GM18867 (cell line): Measurements from ENCODE around the gene RSRC2.
"Not testable (repeated sequence)": the region's sequence is repeated elsewhere in the genome, so short reads cannot be mapped to it uniquely, and the experiment has no call there.

Experiments
- ATAC-seq: cut with Tn5 transposase; IDR thresholded peaks from one replicate; pipeline ENCODE4 v1.9.1; 2021; ENCODE audit warnings: mild to moderate bottlenecking, moderate library complexity; ENCODE audit not compliant: unreplicated experiment

The RSRC2 gene

GRCh38 chr12:122519418-122519817 lies 7.3 kb downstream of the RSRC2 start:
- ATAC-seq = no peak

- no peak for ATAC-seq
Observed at GRCh38 chr12:122518908-122519307, 7.8 kb downstream of the RSRC2 start.

- no peak for ATAC-seq
Observed at GRCh38 chr12:122517877-122518276, 8.9 kb downstream of the RSRC2 start.

GRCh38 chr12:122516544-122517361 lies 10.0 kb downstream of the RSRC2 start:
- no peak for ATAC-seq

- ATAC-seq = no peak
Observed at GRCh38 chr12:122515275-122515674, 11.5 kb downstream of the RSRC2 start.

GRCh38 chr12:122513660-122514059 lies 13.1 kb downstream of the RSRC2 start:
- no peak for ATAC-seq

GRCh38 chr12:122513028-122513427 lies 13.7 kb downstream of the RSRC2 start:
- ATAC-seq = not testable (repeated sequence)

GRCh38 chr12:122508163-122508562 lies 18.6 kb downstream of the RSRC2 start:
- ATAC-seq = no peak

GRCh38 chr12:122506393-122506938 lies 20.3 kb downstream of the RSRC2 start:
- no peak for ATAC-seq

GRCh38 chr12:122505419-122506051 lies 21.2 kb downstream of the RSRC2 start:
- ATAC-seq = no peak

- ATAC-seq = no peak
Observed at GRCh38 chr12:122503783-122504590, 22.7 kb downstream of the RSRC2 start.

- no peak for ATAC-seq
Observed at GRCh38 chr12:122503147-122503751, 23.5 kb downstream of the RSRC2 start.

GRCh38 chr12:122501489-122501989 lies 25.2 kb downstream of the RSRC2 start:
- no peak for ATAC-seq

GRCh38 chr12:122500685-122501488 lies 25.8 kb downstream of the RSRC2 start, which contains the start of gene ZCCHC8:
ZCCHC8 (minus strand) TSS chr12:122500932; CDS start chr12:122500840, 92 bp downstream.
- peak; percentile 90 for ATAC-seq

GRCh38 chr12:122499991-122500684 lies 26.6 kb downstream of the RSRC2 start:
- ATAC-seq = peak; percentile 18

GRCh38 chr12:122495258-122495657 lies 31.5 kb downstream of the RSRC2 start:
- no peak for ATAC-seq

GRCh38 chr12:122493222-122493621 lies 33.5 kb downstream of the RSRC2 start:
- ATAC-seq = not testable (repeated sequence)

- no peak for ATAC-seq
Observed at GRCh38 chr12:122491991-122492390, 34.7 kb downstream of the RSRC2 start.

- no peak for ATAC-seq
Observed at GRCh38 chr12:122489038-122489437, 37.7 kb downstream of the RSRC2 start.
